ENCODE results near the gene COA1. TPM values are rescaled to one million over a fixed set of nuclear protein-coding genes. Genes with fewer than 3 reads are reported as not detected.
A peak's percentile ranks its signal among the peaks of the same experiment; 100 is the strongest.
"Not testable (repeated sequence)": the region's sequence is repeated elsewhere in the genome, so short reads cannot be mapped to it uniquely, and the experiment has no call there.

COA1 gene
- total and polyA plus RNA-seq, 9 of the 15 experiments (the other 6 are each of a cell fraction or from before 2014, with no cell fraction given), result 98.9 to 463 (median 181) TPM

GRCh38 chr7:43778293-43779044 is 49.1 kb upstream of the COA1 start:
- H3K9me1 ChIP-seq (ENCODE audit: control insufficient read depth, insufficient read depth, low read length); H3K9ac ChIP-seq (ENCODE audit: insufficient read depth in 1 of 2, low read depth in 2 of 2, low read length in 2 of 2); H3K36me3 ChIP-seq (ENCODE audit: control insufficient read depth, insufficient read depth, low read length); H3K27me3 ChIP-seq (ENCODE audit: control insufficient read depth in 2 of 2, insufficient read depth in 2 of 2, low read length in 2 of 2); H3K4me3 ChIP-seq; DNase-seq (ENCODE audit: extremely low read depth in 1 of 4, low spot score in 3 of 4); FAIRE-seq; in situ Hi-C loops (cut with MboI); H3K9me3 ChIP-seq (replicated peaks; ENCODE audit: control insufficient read depth, insufficient read depth, low read depth, low read length); H4K20me1 ChIP-seq (replicated peaks; ENCODE audit: control insufficient read depth, insufficient read depth, low read length); BruUV-seq (replicated peaks); CTCF ChIA-PET (ENCODE audit: low intra/inter-chr PET ratio); H3K79me2 ChIP-seq (ENCODE audit: control insufficient read depth, insufficient read depth, low read length): not testable (repeated sequence)
- TF ChIP-seq CBX3 (IDR thresholded peaks at IDR 0.05; ENCODE audit: borderline replicate concordance in 1 of 2, low read length in 2 of 2), result peak in 1 of 2 experiments; percentile 32; a peak in 1 of 3 replicates
- TF ChIP-seq ZBTB33 (CRISPR knock-in tag; IDR thresholded peaks at IDR 0.05), result peak; percentile 97
- 0 out of 4 replicates have a peak, but pooled peaks of 1 of the 2 experiments have one; percentile 14 for TF ChIP-seq MNT (conservative IDR thresholded peaks at IDR 0.05)
- peak; percentile 78 to 90; a peak in 3 of 4 replicates for TF ChIP-seq FOXA3 (CRISPR knock-in tag; conservative IDR thresholded peaks at IDR 0.05 in 1 of 2, IDR thresholded peaks at IDR 0.05 in 1 of 2)
- TF ChIP-seq MAX (CRISPR knock-in tag; IDR thresholded peaks at IDR 0.05), result peak; percentile 48
- TF ChIP-seq ZNF280A (IDR thresholded peaks at IDR 0.05; ENCODE audit: low read depth, partially characterized antibody), result peak; percentile 61
- TF ChIP-seq TRIM28 (IDR thresholded peaks at IDR 0.05), result 0 out of 2 replicates have a peak, but pooled peaks have one; percentile 46
- peak in 1 of 2 experiments; percentile 51; a peak in 2 of 4 replicates for TF ChIP-seq FOXK2 (conservative IDR thresholded peaks at IDR 0.05 in 1 of 2, IDR thresholded peaks at IDR 0.05 in 1 of 2; ENCODE audit: low read depth in 2 of 2)
- 0 out of 4 replicates have a peak, but pooled peaks of 1 of the 2 experiments have one; percentile 25 for TF ChIP-seq NRF1 (conservative IDR thresholded peaks at IDR 0.05 in 1 of 2, IDR thresholded peaks at IDR 0.05 in 1 of 2)
- 0 out of 2 replicates have a peak, but pooled peaks have one; percentile 51 for TF ChIP-seq CBX5 (IDR thresholded peaks at IDR 0.05; ENCODE audit: borderline replicate concordance, low read depth)
- TF ChIP-seq SOX6 (IDR thresholded peaks at IDR 0.05), result peak; percentile 33; the same call in 1 of the 2 replicates
- TF ChIP-seq SMAD4 (CRISPR knock-in tag; conservative IDR thresholded peaks at IDR 0.05), result peak; percentile 23; the same call in 1 of the 2 replicates
- ATAC-seq, result peak; percentile 39; the same call in 2 of the 3 replicates
- Histone ChIP-seq H3K27ac (ENCODE audit: extremely low read depth, low read depth, low read length) (peak overlapping the region; percentile 67; the same call in 2 of the 3 replicates), H3K4me2 (ENCODE audit: insufficient read depth, low read length) (peak overlapping the region; percentile 55), H3K4me1 (replicated peaks in 1 of 2; ENCODE audit: control insufficient read depth in 2 of 2, insufficient read depth in 2 of 2, low read length in 2 of 2) (peaks cover 11 to 16% of the 10 kb centered on the region in 2 experiments; a peak in 3 of 5 replicates), H2AFZ (ENCODE audit: low read depth, low read length) (0 out of 2 replicates have a peak overlapping the region, but pooled peaks have one; percentile 51)
- POLR2A ChIA-PET, result interaction anchor here (0.6 to 1.6 kb wide), 3 partner anchors 10 to 32 kb away, joined by 3 to 4 read pairs (median 4); no protein-coding TSS in a partner anchor
- intact Hi-C loops (cut with micrococcal nuclease), result loop anchor here (2.0 kb wide), 1 partner anchor 14 kb away; no protein-coding TSS in a partner anchor
- WGBS (ENCODE audit: insufficient coverage, low coverage, missing lambda C conversion rate), result 68% methylated on average over 13 of the region's 18 CpGs
